Prostate gland (tissue), 2 donors: ENCODE measurements around the gene CORO2B.

Experiments
- CTCF ChIP-seq, 4 experiments: fragments of 200-600 bp in 2 of 4; fragments of 450-650 bp in 2 of 4; sonication (generic) in 2 of 4; IDR thresholded peaks; 1 replicate in 3 of 4; 2 replicates in 1 of 4; pipeline ENCODE4 v1.5.1; 2016 to 2019; ENCODE audit warnings: antibody characterized with exemption in 4 of 4, mild to moderate bottlenecking in 2 of 4, moderate library complexity in 2 of 4
- POLR2A ChIP-seq: fragments of 450-650 bp; IDR thresholded peaks from one replicate; pipeline ENCODE4 v1.6.1; 2016; ENCODE audit warnings: antibody characterized with exemption, mild to moderate bottlenecking

GRCh38 chr15:68550004-68550403, 28.8 kb upstream of the CORO2B start:
- TF ChIP-seq CTCF (IDR thresholded peaks at IDR 0.05) (no peak), POLR2A (no peak)
